ENCODE measurements around the gene CAPN15. TPM values are rescaled to one million over a fixed set of nuclear protein-coding genes. Genes with fewer than 3 reads are reported as not detected.

CAPN15 gene
- polyA plus RNA-seq, 1 of the 3 experiments (the other 2 are of a cell fraction): 22.9 TPM

- TF ChIP-seq REST (IDR thresholded peaks at IDR 0.05; ENCODE audit: low read depth, low read length) (no peak), EZH2phosphoT487 (IDR thresholded peaks at IDR 0.05; ENCODE audit: borderline replicate concordance, low read depth) (no peak), YY1 (IDR thresholded peaks at IDR 0.05; ENCODE audit: low read depth) (no peak), FOXM1 (IDR thresholded peaks at IDR 0.05; ENCODE audit: low read depth) (no peak), JUND (IDR thresholded peaks at IDR 0.05) (no peak), ZBTB33 (IDR thresholded peaks at IDR 0.05; ENCODE audit: borderline replicate concordance, low read depth) (no peak)
Measured at GRCh38 chr16:537415-538335, 10.2 kb downstream of the CAPN15 start (continued).

GRCh38 chr16:539901-540530 is 12.5 kb downstream of the CAPN15 start:
- Histone ChIP-seq H3K4me3 (ENCODE audit: low read depth in 2 of 2, low read length in 1 of 2) (no peak overlapping the region), H3F3A (replicated peaks; ENCODE audit: insufficient read depth) (no peaks in the 10 kb centered on the region), H3K27me3 (ENCODE audit: insufficient read depth) (no peaks in the 10 kb centered on the region), H3K9me3 (no peaks in the 10 kb centered on the region), H3K27ac (ENCODE audit: low read depth in 2 of 2, low read length in 1 of 2) (no peak overlapping the region), H3K4me2 (no peak overlapping the region), H3K9me2 (no peaks in the 10 kb centered on the region), H3K9ac (no peak overlapping the region), H3K4me1 (ENCODE audit: control insufficient read depth in 1 of 2, insufficient read depth in 2 of 2, low read depth in 1 of 2, low read length in 1 of 2) (peaks cover 0 to 5% of the 10 kb centered on the region in 2 experiments; a peak in 1 of 4 replicates), H2AFZ (ENCODE audit: low read depth) (no peak overlapping the region), H3K79me2 (ENCODE audit: insufficient read depth) (peaks cover 87% of the 10 kb centered on the region), H4K20me1 (ENCODE audit: insufficient read depth) (peaks cover 26% of the 10 kb centered on the region), H3K36me3 (replicated peaks in 1 of 2; ENCODE audit: control insufficient read depth in 1 of 2, insufficient read depth in 2 of 2, low read length in 1 of 2) (peaks cover 0 to 27% of the 10 kb centered on the region in 2 experiments)
- 92% methylated on average over 12 of the region's 34 CpGs for WGBS (ENCODE audit: low lambda C conversion rate)
- no peak for DNase-seq
- POLR2A ChIA-PET: no interaction called here
- CTCF ChIA-PET: interaction anchor here (1.2 kb wide), 1 partner anchor 12 kb away, joined by 3 read pairs; no protein-coding TSS in a partner anchor
- no peak for TF ChIP-seq ZBTB33 (IDR thresholded peaks at IDR 0.05; ENCODE audit: borderline replicate concordance, low read depth)
- TF ChIP-seq JUND (IDR thresholded peaks at IDR 0.05): no peak
- TF ChIP-seq REST (IDR thresholded peaks at IDR 0.05; ENCODE audit: low read depth, low read length): no peak
- no peak for TF ChIP-seq EZH2phosphoT487 (IDR thresholded peaks at IDR 0.05; ENCODE audit: borderline replicate concordance, low read depth)
- TF ChIP-seq ELF1 (IDR thresholded peaks at IDR 0.05): no peak
- no peak for TF ChIP-seq RCOR1 (IDR thresholded peaks at IDR 0.05; ENCODE audit: low read length)
- no peak for TF ChIP-seq EP300 (IDR thresholded peaks at IDR 0.05; ENCODE audit: borderline replicate concordance in 1 of 2, low read depth in 1 of 2, low read length in 1 of 2)

Measured in SK-N-SH (cell line).